GM21390 (cell line): ENCODE results near the gene ERLIN1.
A peak's percentile ranks its signal among the peaks of the same experiment; 100 is the strongest.

Experiments used
- ATAC-seq: cut with Tn5 transposase; IDR thresholded peaks from one replicate; pipeline ENCODE4 v1.9.1; 2021; ENCODE audit not compliant: unreplicated experiment

The ERLIN1 gene

DNA sequence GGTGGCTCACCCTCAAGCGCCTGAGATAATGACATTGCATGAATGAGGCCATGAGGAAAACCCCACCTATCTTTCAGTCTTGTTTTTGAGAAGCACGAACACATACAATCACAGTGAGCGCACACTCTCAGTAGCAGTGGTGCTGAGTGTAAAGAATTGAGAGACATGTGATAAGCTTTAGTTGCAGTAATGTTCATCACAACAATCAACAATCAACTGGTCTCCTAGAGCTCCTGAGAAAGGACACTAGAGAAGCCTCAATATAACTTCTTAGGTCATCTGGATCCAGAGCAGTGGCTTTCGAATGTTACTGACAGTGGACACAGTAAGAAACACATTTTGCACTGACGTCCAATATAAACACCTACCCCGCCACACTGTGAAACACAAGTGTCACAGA lies 12.8 kb downstream of the ERLIN1 start:
- no peak for ATAC-seq

- no peak for ATAC-seq
These were observed 13.5 kb downstream of the ERLIN1 start for GRCh38 chr10:100172349-100172748.

GRCh38 chr10:100168313-100168643 lies 17.6 kb downstream of the ERLIN1 start:
- no peak for ATAC-seq

DNA sequence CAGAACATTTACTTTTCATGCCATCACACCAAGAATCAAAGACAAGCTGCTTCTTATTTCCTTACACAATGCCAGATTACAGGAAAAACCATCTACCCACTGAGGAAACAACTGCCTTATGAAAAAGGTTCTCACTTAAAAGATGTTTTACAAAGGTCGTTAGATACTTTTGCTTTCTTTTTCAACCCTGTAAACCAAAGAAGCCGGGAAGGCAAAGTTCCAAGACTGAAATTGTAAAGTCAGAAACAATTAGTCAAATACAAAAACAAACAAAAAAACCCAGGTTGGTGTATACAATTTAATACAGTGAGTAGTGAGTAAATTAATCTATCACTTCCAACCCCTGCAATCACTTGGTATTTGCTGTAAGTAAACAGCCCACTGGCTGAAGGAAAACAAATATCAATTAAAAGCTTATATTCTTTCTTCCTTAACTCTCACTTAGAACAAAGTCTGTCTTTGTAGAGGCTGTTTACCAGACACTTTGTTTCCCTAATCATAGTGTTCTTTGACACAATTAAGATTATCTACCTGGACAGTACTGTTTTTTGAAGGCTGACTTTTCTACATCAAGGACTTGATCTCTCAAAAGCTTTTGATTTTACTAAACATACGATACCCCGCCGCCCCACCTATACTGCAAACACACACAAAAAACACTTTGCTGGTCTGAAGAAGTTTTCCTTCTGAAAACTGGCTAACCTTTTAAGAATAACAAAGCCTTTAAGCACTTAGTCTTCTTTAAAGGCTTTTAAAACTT lies 18.1 kb downstream of the ERLIN1 start:
- ATAC-seq, result no peak

DNA sequence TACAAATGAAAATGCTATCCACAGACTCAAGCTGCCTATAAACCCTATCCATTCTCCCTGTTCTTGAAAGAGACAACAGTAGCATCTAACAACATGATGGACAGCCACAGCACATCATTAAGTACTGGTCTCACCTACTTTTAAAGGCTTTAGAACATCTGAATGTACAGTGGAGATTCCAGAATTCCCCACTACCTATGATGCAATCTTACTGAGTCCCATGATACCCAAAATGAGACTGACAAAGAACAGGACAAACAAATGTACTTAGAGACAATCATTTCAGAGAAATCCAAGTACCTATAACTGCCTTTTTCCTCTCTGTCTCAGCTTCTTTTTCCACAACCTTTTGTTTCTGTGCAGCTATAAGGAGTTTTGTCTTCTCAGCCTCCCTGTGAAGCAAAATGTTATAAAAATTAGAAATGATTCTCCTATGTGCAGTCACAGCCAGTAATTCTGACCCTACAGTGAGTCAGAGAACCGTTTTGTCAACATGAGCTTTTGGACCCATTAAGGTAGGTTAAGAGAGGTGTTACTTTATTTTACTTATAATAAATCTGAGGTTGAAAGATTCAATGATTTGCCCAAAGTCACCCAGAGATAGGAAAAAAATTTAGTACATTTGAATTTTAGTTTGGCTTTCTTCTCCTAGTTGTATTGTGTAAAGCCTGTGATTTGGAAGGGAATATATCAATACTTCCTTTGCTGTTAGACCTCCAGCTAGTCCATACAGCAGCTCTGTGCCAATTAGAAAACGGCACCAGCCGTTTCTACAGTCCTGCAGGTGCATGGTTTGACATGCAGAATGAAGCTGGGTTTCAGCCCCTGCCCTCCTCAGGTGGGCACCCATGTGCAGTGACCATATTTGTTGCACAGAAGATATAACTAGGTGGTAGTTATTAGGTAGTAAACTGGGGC lies 21.9 kb downstream of the ERLIN1 start:
- ATAC-seq, result no peak

DNA sequence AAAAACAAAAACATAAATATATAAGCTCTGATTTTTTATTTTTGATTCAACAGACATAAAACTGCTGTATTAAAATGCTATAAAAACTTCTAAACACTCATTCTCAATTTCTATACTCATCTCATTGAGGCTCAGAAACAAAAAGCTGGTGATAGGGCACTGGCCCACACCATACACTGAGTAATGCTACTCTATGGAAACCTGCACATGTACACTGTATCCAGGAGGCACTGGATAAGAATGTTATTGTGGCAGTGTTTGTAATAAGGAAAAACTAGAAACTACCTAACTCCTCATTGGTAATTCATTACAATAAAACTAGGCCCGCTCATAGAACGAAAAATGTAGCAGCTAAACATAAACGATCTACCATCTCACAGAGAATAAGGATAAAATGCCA lies 23.1 kb downstream of the ERLIN1 start:
- ATAC-seq, result no peak

DNA sequence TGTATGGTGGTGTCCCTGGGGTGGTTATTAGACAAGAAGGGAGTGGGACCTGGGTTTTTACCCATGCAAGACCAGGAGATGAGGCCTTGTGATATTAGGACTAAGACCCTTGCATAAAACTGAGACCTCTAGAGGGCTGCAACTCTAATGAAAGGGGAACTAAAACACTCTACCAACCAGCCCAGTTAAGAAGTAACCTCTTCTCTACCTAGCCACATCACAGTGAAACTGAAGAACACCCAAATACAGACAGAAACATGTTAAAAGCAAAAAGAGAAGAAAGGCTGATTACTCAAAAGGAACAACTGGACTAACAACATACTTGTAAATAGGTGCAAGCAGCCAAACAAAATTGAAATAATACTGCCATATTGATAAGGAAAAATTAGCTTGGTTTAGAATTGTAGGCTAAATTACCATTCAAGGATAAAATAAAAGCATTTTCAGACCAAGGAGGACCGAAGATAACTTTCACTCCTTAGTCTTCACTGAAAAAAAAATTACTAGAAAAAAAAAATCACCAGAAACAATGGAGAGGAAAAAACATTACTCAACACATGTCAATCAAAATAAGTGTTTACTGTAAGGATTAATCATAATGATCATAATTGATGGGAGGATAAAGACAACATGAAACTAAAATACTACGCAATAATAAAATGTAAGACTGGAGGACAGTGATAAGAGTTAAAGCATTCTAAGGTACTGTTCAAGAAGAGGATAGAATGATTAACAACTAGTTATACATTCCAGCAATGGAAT lies 27.6 kb downstream of the ERLIN1 start:
- peak; percentile 89 for ATAC-seq

- no peak for ATAC-seq
These were observed 28.7 kb downstream of the ERLIN1 start for GRCh38 chr10:100157156-100157555.

DNA sequence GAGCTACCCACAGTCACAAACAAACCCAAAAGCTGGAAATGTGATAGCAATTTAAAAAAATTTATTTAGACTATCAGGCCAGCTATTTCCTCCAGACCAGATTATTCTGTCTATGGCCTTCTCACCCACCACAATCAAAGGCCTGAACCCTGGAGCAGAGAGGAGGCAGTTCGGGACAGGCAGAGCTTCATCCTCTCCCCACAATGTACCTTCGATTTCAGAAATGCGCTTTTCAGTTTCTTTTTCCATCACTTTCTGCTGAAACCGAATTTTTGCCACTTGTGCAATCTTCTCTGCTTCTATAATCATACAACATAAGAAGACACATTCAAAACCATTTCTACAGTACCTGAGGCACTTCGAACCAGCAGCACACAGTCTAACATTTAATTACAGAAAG lies 29.9 kb downstream of the ERLIN1 start:
- ATAC-seq, result no peak

GRCh38 chr10:100154666-100155065 lies 31.2 kb downstream of the ERLIN1 start:
- no peak for ATAC-seq

DNA sequence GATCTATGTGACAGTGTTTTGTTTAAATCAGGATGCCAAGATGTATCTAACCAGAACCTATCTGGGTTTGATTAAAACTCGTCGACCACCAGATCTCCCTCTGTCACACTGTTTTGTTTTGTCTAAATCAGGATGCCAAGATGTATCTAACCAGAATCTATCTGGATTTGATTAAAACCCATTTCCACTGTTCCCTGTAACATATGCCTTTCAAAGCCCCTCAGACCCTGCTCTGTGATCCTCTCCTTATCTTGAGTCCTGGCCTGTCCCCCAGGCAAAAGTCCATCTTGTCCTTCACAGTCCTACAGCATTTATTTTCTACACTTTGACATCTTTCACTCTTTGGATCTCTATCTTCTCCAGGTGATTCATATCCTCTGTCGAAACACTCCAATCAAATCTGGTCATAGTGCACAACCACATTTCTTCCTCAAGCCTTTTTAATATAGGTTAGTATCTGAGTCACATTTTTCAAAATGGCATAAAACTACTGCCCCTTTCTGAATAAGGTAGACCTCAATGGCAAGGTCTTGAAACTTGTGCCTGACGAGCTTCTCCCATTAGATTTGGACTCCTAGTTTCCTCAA lies 32.5 kb downstream of the ERLIN1 start:
- ATAC-seq, result no peak

GRCh38 chr10:100151723-100152300 lies 34.0 kb downstream of the ERLIN1 start:
- no peak for ATAC-seq

GRCh38 chr10:100148353-100149211 lies 37.2 kb downstream of the ERLIN1 start:
- no peak for ATAC-seq

- no peak for ATAC-seq
These were observed 38.8 kb downstream of the ERLIN1 start for GRCh38 chr10:100146875-100147650.

- ATAC-seq, result no peak
These were observed 39.4 kb downstream of the ERLIN1 start for GRCh38 chr10:100146398-100146797.

DNA sequence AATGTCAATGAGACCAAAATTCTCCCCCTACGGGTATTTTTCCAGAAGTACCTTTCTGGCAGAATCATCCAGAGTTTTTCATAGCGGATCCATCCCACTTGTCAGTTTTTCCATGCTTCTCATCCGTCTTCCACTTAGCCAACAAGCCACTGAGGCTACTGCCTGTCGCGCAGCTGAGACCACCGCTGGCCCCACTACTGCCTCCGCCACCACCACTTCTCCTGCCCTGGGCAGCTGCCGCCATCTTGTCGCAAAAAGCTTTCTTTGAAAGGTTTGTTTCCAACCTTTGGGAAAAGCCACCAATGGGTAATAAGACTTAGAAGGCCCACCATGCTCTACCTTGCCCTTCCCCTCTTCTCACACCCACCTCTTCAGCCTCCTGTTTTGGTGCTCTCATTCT lies 42.1 kb downstream of the ERLIN1 start:
- no peak for ATAC-seq

GRCh38 chr10:100141446-100142087 lies 44.3 kb downstream of the ERLIN1 start:
- ATAC-seq, result no peak

DNA sequence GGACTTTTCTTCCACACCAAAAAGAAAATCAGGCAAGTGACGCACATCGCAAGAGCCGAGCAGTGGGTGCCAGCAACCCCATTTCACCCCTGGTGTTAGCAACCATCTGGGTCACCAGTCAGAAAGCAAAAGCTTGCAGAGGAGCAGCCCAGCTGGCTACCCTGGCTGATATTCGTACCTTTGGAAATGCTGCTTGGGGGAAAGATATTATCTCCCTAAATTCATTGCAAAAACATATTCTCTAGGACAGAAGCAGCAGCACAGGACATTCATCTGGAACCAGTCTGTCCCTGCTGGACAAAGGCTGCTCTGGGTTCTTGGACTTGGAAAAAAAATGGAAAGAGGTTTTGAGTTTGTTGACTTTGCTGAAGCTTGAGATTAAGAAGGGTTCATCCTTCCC lies 45.8 kb downstream of the ERLIN1 start:
- no peak for ATAC-seq
